GM18867 (cell line): Measurements from ENCODE around the gene NELFCD.
"Not testable (repeated sequence)": the region's sequence is repeated elsewhere in the genome, so short reads cannot be mapped to it uniquely, and the experiment has no call there.

Experiments
- ATAC-seq: cut with Tn5 transposase; IDR thresholded peaks from one replicate; pipeline ENCODE4 v1.9.1; 2021; ENCODE audit warnings: mild to moderate bottlenecking, moderate library complexity; ENCODE audit not compliant: unreplicated experiment

NELFCD gene

DNA sequence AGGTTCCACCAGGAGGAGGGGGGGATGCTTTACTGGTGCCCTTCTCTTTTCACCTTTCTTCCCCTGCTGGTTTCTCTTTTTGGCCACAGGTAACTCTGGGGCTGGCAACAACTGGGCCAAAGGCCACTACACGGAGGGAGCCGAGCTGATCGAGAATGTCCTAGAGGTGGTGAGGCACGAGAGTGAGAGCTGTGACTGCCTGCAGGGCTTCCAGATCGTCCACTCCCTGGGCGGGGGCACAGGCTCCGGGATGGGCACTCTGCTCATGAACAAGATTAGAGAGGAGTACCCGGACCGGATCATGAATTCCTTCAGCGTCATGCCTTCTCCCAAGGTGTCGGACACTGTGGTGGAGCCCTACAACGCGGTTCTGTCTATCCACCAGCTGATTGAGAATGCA lies 42.6 kb downstream of the NELFCD start:
- ATAC-seq, result no peak

DNA sequence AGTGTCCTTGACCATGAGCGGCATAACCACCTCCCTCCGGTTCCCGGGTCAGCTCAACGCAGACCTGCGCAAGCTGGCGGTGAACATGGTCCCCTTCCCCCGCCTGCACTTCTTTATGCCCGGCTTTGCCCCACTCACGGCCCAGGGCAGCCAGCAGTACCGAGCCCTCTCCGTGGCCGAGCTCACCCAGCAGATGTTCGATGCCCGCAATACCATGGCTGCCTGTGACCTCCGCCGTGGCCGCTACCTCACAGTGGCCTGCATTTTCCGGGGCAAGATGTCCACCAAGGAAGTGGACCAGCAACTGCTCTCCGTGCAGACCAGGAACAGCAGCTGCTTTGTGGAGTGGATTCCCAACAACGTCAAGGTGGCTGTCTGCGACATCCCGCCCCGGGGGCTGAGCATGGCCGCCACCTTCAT lies 43.1 kb downstream of the NELFCD start:
- no peak for ATAC-seq

DNA sequence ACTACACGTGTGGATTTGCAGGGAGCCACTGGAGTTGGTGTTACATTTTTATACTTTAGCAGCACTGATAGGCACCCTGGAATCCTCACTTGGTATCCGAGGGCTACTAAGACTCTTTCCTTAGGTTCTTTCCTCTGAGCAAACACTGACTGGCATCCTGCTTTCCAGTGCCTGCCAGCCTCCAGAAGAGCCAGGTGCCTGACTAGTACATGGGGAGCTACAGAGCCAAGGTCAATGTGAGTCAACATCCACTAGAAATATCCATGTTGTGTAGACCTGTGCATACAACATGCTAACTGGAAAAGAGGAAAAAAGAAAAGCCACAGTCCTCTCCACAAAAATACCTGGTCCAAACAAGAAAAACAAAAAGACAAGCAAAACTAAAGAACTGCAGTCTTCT lies 44.0 kb downstream of the NELFCD start:
- ATAC-seq, result no peak

DNA sequence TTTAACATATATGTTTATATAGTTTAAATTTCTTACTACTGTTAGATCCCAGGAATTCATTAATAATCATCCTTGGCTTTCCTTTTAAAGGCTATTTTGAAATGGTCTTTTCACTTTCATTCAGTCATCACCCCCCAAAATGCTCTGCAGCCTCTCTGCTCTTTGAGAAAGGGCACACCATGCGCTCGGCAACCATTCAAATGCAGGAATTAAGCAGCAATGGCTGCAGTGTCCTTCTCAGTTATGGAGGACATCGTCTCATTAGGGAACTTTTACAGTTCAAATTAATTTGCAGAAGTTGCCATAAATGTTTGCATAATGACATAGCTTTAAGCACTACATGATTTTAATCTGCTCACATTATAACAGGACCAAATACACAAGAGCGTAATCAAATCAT lies 44.5 kb downstream of the NELFCD start:
- no peak for ATAC-seq

DNA sequence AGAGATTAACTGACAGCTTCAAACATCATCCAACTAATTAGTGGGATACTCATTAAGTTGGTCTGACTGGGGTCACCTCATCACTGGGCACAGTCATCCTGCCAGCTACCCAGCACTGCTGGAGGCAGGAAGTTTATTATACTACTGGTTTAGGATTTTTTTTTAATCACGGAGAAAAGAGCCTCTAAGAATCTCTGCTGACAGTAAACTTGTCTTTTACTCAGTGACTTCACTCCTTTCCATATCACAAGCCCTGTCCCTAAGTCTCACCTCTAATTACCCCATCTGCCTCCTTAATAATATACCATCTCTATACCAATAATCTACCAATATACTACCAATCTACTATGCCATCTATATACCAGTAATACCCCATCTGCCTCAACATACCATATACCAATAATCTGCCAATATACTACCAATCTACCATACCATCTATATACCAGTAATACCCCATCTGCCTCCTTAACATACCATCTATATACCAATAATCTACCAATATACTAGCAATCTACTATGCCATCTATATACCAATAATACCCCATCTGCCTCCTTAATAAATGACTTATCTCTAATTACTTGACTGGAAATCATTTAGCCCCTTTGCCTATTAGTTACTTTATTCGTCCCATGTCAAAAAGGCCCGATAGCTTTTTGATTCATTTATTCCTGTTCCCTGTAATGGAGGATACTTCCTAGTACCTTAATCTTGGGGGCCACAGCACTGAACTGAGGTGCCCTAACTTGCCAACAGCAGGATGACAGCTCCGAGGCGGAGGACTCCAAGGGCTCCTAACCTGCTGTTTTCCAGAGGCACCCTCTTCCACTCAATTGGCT lies 46.1 kb downstream of the NELFCD start:
- no peak for ATAC-seq

DNA sequence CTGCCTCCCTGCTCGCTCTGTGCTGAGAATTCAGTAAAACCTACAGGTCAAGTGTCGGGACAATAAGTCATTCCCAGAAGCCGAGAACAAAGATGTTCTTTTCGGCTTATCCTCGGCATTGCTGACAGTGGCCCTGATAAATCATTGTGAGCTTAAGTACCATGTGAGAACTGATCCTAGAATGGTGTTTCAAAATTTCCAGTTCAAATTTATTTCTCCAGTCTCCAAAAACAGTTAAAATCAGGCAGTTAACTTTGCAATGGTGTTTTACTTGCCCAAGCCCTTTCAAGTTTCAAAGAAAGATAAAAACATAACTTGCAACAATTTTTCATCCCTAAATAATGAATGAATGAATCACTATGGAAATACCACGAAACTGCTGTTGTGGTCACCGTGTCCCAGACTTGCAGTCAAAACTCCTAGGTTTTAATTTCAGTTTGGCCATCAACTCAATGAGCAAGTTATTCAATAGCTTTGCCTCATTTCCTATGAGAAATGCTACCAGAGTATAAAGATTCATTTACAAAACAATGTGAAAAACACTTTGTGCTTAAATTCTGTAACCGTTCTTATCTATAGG lies 46.8 kb downstream of the NELFCD start:
- no peak for ATAC-seq

DNA sequence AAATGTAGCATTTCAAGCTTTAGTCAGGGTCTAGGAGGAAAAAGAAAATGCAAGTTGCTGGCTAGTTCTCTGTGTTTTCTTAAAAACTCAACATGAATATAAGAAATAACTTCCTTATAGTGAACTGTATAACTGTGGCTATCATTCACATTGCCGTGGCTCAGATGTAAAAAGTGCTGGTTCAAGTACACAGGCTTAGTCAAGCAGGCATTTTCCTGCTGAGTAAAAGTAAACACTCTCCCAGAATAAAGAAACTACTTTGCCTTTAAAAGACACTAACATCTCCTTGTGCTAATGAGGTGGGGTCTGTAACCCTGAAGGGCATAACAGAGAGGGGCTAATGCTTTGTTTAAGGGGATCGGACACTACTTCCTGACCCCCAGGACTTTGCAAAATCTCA lies 47.8 kb downstream of the NELFCD start:
- ATAC-seq, result no peak

DNA sequence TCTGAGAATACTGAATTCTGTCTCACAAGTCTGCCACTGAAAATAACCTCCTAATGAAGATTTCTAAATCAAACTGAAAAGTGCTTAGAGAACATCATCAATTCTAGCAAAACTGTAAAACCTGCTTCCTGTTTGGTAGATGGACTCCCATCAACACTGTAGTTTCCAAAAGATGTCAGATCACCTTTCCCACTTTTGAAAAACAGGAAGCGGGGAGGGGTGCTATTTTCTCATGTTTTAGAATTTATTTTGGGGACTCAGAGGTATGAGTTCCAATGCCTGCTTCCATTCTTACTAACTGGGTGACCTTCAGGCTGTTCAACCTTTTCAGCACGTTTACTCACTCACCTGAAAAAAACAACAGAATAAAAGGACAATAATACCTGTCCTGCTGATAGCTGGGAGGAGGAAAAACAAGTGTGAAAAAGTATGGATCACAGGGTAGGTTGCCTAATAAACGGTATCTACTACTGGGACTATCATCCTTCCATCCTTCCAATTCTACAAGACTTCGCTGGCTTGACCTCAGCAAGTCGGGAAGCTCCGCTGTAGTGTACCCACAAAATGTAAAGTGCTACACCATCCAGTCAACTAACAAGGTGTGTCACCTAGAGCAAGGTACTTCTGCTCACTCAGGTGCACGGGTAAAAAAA lies 50.0 kb downstream of the NELFCD start:
- no peak for ATAC-seq

DNA sequence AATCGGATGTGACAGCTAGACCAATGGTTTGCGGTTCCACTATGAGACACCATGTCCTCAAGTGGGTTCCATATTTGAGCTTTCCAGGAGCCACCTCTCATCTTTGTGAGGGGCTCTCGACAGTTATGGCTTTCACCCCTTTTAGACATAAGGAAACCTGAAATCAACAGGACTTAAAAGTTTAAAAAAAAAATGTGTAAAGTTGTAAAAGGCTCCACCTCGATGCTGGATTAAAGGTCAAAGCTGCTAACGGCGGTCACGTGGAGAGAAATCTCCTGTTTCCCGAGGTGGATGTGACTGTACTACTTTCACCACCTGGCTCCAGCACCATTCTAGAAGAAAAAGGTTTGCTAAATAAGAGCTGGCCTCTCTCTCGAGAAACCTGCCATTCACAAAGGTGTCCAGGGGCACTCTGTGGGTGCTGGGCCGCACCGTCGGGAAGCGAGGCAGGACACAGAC lies 50.5 kb downstream of the NELFCD start:
- no peak for ATAC-seq

DNA sequence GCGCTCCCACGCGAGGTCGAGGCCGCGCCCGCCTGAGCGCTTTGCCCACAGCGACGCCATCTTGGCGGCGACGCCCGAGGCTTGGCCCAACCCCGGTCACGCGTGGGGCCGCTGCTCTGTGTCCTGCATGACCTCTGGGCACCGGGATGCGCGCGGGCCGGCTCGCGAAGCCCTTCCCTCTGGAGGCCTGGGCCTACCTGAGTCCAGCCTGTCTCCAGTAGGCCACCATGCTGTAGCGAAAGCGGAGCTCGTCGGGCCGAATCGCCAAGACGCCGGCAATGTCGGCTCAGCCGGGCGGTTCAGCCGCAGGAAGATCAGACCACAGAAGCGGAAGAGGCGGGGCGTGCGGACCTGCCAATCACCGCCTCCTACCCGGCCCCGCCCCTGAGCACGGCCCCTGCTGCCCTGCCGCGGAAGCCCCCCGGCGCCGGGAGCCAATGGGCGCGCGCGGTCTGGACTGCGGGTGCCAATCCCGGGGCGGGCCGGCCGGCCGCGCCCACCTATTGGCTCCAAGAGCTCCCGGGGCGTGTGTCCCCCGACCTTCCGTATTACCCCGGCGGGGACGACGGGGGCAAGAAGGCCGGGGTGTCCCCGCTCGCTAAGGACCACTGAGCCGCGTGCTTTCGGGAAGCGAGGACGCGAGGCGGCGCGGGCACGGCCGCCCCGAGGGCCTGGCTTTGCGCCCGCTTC lies 51.1 kb downstream of the NELFCD start, which contains the start of gene ATP5F1E:
ATP5F1E (minus strand) TSS at position 313 of the 690 bp plus-strand sequence; CDS start at position 229, 84 bp downstream.
- peak; percentile 93 for ATAC-seq

DNA sequence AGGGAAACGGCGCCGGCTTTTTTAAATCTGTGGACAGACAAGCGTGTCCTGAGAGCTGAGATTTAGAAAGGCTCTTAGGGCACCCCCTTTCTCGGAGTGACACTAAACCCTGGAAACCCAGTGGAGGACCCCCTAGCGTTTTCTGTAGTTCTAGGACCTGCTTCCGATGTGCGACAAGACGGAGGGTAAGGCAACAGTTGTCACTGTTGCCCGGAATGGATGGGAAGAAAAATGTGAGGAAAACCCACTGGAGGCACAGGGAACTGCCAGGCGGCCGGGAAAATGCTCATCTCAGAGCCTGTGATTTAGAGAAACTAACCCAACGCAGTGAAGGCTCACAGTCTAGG lies 51.6 kb downstream of the NELFCD start:
- ATAC-seq, result no peak

DNA sequence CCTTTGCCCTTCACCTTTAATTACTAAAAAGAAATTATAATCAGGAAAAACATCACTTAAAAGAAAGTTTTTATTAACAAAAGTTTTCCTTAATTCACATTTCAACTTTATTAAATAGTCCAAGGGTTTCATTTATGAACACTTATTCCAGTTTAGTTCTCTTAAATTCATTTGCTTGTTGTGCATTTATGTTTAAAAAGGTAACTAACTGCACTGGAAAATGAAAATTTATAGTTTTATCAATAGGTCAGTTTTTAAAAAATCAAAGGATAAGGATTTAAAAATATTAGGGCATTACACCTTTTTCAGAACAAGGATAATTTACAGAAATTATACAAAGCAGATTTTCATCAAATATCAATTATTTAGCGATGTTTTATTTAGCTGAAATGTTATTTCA lies 52.0 kb downstream of the NELFCD start:
- no peak for ATAC-seq

DNA sequence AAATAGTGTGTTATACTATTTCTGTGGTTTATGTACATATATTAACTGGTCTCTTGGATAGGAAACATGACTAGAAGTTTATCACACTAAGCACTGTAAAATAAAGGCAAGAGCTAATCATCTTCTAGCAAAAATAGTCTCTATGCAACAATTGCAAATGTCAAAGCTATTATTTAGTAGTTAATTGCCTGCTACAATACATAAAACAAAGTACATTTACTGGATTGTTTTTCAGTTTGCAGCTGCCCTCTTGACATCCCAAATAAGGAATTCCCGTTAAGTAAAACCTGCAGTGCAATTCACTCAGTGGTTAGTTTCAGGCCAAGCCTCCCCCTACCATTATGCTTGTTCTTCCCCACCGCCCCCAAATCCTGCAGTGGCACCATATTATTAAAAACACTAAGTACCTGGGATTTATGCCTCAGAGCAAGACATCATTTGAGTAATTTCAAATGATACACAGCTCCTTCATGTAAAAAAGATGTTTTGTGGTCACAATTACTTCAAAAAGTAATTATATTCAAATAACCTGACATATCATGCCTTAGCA lies 52.6 kb downstream of the NELFCD start:
- ATAC-seq, result no peak

DNA sequence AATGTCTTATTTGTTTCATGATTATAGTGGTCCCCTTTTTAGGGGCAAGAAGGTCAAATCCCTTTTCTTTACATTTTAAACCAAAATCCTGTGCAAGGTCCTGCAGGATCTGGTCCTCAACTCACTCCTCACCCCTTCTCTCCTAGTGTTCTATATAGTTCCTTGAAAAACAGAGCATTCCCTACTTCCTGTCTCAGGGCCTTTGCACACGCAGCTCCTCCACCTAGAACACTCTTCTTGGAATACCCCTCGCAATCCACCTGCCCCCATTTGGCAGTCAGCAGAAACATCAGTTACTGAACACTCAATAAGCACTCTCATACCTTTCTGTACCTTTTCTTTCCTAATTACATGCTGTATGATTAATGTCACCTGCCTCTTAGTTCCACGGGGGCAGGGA lies 54.3 kb downstream of the NELFCD start:
- ATAC-seq, result no peak

DNA sequence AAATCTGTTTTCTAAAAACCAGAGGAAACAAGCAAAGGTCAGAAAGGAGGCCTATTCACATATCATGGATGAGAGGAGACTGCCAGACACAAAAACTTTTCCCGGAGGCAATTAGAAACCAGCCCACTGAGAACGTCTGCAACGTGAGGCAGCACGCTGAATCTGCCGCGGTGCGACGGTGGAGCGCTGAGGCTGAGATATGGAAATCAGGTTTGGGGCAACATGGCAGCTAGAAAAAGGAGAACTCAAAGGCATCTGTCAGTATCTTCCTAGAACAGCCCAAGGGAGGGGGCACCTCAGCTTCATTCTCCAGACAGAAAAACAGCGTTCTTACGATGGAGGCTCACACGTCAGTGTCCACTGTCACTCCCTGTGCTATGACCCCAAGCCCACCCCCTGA lies 56.3 kb downstream of the NELFCD start:
- ATAC-seq, result no peak

DNA sequence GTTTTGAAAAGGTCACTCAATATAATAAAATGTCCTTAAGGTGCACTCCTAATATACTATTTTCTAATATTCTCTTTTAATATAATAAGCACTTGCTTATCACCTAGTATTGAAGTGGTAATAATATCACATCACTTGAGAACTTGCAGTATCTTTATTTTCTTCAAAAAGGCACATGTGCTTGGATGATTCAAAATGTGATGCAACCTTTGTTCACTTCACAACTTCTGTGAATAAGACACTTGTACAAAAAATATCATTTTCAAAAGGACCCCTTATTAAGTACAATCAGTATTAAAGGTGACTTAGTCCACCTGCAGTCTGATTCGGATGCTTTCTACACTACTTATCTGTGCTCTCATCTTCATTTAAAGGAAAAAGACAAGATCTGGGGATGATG lies 58.2 kb downstream of the NELFCD start:
- no peak for ATAC-seq

DNA sequence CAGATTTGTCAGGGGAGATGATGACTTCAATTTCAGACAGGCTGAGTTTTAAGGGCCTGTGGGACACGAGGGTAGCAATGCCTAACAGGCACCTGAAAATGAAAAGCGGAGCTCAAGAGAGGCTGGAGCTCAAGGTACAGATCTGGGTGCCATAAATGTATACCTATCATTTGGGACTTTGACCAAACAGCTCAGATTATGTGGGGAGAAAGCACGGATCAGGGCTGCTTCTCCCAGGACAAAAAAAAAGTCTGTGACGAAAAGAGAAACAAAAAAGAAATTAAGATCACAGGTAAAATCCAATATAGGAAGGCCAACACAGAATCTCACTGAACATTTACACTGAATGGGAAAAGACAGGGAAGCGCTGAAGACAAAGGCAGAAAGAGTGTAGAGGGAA lies 59.6 kb downstream of the NELFCD start:
- no peak for ATAC-seq

DNA sequence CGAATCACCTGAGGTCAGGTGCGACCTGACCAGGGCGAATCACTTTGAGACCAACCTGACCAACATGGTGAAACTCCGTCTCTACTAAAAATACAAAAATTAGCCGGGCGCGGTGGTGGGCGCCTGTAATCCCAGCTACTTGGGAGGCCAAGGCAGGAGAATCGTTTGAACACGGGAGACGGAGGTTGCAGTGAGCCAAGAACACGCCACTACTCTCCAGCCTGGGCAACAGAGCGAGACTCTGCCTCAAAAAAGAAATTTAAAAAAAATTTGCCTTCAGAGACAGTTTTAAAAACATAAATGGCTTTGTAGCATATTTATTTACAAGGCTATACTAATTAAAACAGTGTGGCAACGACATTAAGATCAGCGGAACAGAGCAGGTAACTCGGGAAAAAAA lies 60.4 kb downstream of the NELFCD start:
- ATAC-seq, result not testable (repeated sequence)

DNA sequence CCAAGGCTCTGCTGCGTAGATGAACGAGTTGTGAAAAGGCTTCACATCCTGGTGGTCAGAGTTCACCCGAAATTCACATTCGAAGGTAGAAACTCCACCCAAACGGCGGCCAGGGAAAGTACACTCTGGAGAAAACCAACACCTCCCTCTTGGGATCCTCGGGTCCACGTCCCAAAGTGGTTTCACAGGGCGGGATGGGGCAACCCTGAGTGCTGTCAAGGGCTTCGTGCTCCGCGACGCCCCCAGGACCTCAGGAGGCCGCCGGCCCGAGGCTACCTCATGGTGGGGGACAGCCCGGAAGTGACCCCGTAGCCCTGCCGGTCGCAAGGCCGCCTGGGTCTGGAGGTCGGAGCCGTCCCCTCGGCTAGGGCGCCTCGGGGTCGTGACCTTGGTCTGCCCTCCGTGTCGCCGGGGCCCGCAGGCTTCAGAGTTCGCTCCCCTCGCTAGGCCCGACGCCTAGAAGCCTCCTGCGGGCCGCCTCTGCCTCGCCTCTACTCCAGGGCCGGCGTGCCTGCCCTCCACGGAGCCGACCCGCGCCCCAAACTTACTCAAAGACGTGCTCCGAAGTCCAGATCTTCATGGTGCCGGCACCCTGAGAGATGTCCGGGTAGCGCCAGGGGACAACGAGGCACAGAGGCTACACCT lies 61.2 kb downstream of the NELFCD start, which contains the start of gene PRELID3B:
PRELID3B (minus strand) TSS at position 636 of the 645 bp plus-strand sequence; CDS start at position 580, 56 bp downstream.
- peak; percentile 27 for ATAC-seq
